ENCODE data around the gene LINGO1.

The LINGO1 gene, protein sequence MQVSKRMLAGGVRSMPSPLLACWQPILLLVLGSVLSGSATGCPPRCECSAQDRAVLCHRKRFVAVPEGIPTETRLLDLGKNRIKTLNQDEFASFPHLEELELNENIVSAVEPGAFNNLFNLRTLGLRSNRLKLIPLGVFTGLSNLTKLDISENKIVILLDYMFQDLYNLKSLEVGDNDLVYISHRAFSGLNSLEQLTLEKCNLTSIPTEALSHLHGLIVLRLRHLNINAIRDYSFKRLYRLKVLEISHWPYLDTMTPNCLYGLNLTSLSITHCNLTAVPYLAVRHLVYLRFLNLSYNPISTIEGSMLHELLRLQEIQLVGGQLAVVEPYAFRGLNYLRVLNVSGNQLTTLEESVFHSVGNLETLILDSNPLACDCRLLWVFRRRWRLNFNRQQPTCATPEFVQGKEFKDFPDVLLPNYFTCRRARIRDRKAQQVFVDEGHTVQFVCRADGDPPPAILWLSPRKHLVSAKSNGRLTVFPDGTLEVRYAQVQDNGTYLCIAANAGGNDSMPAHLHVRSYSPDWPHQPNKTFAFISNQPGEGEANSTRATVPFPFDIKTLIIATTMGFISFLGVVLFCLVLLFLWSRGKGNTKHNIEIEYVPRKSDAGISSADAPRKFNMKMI

DNA sequence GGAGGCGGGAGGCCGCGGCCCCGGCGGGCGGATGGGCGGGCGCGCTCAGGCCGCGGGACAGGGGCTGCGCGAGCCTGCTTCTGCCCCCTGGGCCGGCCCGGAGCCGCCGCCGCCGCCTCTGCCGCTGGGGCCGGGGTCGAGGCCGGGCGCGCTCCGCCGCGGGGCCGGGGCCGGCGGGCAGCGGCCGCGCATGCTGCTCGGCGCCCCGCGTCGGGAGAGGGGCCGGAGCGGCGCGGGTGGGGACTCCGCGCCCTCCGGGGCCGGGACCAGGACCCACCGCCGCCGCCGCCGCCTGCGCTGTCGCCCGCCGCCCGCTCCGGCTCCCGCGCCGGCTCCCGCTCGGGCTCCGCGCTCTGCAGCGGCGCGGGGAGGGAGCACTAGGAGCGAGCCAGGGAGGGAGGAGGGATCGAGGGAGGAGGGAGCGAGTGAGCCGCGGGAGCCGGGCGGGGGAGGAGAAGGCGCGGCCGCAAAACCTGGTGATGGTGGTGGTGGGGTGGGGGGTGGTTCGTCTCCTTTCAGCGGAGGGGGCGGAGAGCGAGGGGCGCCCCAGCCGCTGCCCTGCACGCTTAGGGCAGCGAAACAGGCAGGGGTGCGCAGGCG, at the start of gene LINGO1:
LINGO1 (minus strand) TSS at position 379 of the 600 bp plus-strand sequence. CDS start 597 bp downstream, outside the sequence.
- DNase-seq = no peak

DNA sequence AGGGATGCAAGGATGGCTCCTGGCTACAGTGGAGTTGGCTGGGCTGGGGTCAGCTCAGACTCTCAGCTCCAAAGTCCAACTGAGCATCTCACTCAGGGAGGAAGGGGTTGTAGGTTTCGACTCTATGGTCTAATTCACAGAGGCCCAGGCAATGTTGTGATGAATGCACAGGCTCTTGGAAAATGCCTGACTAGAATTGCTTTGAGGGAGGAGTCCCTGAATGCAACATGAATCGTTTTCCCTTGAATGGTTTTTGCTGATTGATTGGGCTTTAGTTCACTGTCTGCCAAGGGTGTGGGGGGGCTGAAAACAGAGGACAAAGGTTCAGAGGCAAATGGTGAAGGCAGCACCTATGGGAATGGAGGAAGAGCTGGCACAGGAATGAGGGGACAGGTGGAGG, 48.6 kb upstream of the LINGO1 start:
- DNase-seq = no peak

DNA sequence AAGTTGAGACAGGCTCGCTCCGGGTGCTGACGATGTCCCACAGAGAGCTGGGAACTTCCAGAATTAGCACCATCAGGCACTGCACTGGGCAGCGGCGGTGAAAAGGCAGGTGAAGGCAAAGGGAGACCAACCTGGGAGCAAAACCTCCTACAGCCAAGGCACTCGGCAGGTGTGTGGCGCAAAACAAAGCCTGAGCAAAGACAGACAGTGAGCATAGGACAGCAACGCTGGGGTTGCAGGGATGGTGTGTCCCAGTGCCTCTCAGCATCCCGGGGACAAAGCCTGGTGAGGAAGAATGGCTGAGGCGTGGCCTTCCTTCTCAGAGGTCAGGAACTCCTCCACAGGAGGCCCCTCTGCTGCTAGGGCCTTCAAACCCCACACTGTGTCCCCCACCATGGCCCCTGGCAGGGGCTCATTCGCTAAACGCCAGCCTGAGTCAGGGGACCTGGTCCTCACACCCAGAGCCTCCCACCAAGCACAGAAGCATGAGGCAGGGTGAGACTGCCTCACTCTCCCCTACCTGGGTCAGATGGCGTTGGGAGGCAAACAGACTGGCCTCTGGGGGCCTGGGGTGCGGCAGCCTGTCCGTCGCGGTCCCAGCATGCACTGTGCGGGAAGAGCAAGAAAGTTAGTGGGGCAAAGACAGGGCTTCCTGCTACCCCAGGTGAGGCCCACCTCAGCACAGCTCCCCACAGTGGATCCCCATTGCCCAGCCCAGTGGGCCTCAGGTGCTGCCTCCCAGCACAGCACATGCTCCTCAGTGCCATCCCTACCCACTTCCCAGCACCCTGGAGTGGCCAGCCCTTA, 44.1 kb upstream of the LINGO1 start:
- no peak for DNase-seq

DNA sequence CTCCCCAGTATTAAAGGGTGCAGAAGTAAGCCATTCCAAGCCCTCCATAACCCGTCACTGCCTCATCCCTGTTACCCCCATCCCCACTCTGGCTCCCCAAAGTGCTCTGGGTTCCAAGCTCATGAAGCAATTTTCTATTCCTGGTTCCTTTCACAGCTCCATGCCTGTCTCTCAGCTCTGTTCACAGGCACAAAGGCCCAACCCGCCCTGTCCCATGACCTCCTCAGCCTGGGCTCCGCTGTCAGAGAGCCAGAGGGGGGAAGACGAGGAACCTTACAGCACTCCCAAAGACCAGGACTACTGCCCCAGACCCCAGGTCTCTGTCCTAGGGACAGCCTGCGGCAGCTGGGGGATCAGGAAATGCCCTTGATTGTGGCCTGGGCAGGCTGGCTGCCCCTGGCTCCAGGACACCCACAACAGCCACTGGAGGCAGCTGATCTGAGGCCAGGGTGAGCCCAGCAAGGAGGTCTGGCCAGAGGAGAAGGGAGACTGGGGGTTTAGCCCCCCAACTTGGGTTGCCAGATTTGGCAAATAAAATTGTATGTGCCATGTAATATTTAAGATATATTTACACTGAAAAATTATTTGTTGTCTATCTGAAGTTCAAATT, 43.2 kb upstream of the LINGO1 start:
- DNase-seq = no peak

DNA sequence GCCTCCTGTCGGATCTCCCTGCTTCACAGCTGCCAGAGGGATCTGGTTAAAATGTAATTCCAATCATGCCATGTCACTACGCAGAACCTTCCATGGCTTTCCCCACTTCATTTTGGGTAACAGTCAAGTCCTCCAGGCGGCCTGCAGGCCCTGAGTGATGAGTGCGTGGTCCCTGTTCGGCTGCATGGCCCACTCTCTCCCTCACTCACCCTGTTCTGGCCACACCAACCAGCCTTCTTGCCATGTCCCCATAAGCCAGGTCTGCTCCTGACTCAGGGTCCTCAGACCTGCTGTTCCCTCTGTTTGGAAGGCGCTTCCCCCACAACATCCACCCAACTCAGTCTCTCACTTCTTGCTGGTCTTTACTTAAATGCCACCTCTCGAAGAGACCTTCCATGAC, 41.6 kb upstream of the LINGO1 start:
- DNase-seq = no peak

DNA sequence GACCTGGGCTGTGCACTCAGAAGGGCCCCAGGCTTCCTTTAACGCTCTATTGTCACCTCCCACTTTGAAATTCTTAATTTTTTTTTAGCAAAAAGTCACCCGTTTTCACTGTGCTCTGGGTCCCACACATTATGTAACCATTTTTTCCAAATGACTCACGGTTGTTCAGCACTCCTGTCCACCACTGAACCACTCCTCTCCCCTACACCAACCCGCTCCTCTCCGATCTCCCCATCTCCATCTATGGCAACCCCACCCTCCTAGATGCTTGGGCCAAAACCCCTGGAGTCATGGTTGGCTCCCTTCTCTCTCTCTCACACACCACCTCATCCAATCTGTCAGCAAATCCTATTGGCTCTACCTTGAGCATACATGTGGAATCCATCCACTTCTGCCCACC, 41.2 kb upstream of the LINGO1 start:
- no peak for DNase-seq

DNA sequence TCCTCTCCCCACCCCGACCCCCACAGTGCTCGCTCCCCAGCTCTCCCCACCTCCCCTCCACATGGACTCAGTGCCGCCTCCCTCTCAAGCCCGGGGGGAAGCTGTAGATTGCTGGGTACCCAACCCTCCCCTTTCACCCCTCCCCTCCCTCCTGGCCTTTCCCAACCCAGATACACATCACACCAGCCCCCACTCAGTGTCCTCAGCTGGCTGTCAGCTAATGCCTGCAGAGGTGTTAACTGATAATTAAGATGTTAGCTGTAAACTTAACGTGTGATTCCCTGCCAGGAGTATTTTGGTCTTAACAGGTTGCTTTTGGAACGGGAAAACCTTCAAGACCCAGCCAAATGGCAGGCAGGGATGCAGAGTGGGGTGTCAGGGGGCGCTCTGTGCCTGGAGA, 39.4 kb upstream of the LINGO1 start:
- no peak for DNase-seq

DNA sequence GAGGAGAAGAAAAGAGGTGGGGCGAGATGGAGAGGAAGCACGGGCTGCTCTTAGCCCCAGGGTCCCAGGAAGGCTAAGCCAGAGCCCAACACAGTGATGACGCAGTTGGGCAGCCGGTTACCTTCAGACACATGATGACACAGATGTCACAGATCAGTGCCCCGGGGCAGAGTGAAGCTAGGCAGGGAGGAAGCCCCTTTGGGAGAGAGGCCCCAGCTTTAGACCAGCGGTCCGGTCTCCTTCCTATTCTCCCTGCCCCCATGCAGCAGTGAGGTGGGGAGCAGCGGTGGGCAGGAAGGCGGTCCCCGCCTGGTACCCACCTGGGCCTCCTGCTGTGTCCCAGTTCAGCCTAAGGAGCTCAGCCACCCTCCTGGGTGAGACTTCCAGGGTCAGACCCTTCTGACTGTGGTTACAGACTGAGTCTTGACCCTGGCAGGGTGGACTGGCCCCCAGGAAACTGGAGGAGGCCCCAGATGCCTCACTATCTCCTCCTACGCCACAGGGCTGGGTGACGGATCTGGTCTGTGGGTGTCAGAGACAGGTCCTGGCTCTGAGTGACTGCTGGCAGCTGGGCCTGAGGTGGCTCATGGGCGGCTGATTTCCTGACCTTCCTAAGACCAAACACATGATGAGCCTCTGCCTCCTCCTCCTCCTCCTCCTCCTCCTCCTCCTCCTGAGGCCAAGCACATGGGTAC, 38.8 kb upstream of the LINGO1 start:
- no peak for DNase-seq

DNA sequence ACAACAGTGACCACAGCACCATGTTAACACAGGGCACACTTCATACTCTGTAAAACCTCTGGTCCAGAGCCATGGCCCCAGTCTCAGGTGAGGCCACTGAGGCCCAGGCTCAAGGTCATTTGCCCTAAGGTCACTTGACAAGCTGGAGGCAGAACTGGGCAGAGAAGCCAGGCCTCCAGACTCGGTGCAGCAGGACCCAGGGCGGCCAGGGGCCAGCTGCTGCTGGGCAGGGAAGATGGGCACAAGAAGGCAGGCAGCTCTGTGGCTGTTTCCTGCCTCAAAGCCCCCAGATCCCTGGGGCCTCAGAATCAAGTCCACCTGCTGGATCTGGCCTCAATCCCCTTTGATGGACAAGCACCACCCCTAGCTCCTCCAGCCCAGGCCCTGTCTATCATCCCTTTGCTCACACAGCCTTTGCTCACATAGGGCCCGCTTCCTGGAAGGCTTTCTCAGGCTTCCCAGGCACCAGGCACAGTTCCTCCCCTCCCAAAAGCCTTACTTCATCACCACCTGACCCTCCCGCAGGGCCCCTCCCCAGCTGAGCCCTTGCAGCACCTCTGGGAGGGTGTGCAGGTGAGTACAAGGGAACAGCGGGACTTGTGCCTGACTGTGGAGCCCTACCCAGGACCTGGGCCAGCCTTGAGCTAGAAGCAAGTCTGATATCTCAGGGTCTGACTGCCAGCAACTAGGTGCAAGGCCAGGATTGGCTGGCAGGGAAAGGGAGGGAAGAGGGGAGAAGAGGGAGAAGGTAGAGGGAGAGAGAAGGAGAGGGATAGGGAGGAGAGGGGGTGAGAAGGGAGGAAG, 38.0 kb upstream of the LINGO1 start:
- no peak for DNase-seq

DNA sequence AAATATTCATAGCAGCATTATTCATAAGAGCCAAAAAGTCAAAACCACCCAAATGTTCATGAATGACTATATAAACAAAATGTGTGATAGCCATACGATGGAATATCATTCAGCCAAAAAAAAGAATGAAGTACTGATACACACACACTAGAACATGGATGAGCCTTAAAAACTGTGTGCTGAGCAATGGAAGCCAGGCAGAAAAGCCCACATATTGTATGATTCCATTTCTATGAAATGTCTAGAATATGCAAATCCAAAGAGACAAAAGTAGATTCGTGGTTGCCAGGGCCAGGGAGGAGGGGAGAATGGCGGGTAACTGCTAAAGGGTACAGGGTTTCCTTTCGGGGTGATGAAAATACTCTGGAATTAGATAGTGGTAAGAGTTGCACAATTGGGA, 37.2 kb upstream of the LINGO1 start:
- no peak for DNase-seq

DNA sequence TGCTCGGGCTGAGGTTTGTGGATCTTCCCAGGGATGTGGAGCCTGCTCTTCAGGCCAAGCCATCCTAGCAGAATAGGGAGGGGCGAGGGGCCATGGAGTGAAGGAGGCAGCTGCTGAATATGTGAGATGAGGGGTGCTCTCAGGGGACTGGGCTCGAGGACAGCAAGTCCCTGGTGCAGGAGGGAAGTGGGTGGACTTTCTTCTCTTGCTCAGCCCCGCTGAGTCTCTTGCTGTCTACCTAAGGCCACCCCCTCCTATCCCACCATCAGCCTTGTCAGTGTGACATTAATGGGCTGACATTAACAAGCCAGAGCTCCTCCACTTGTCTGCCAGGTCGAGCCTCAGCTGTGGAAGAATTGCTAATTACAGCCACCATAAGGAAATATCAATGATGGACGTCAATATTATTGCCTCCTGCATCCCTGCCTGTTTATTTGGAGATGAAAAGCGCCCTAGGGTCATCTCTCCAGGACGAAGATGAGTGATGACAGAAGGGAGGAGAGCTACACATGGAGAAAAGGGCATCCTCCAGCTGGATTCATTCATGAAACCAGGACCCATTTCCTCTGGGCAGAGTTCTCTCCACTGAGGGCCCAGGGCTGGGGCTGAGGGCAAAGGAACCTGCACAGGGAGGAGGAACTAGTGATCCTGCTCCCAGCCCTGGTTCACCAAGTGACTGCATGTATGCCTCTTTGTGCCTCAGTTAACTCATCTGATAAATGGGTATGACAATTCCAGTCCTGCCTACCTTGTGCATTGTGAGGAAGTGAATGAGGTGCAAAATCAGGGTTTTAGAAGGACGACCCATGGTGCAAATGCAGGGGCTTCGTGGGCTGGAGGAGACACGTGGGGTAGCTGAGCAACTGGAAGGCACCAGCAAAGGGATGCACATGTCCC, 34.9 kb upstream of the LINGO1 start:
- DNase-seq = no peak

DNA sequence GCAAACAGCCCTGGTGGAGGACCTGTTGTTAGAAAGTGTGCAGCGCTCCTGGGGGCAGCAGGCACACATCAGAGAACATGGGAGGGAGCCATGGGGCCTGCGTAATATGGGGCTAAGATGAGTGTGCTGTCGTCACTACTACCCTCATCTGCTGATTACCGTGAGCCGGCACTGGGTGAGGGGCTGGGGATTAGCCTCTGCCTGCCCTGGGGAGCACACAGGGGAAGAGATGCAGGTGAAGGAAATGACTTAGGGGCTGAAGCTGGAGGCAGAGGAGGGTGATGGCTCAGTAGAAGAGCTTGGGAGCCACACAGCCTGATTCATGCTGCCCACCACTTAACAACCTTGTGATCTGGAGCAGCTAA, 33.6 kb upstream of the LINGO1 start:
- DNase-seq = no peak

DNA sequence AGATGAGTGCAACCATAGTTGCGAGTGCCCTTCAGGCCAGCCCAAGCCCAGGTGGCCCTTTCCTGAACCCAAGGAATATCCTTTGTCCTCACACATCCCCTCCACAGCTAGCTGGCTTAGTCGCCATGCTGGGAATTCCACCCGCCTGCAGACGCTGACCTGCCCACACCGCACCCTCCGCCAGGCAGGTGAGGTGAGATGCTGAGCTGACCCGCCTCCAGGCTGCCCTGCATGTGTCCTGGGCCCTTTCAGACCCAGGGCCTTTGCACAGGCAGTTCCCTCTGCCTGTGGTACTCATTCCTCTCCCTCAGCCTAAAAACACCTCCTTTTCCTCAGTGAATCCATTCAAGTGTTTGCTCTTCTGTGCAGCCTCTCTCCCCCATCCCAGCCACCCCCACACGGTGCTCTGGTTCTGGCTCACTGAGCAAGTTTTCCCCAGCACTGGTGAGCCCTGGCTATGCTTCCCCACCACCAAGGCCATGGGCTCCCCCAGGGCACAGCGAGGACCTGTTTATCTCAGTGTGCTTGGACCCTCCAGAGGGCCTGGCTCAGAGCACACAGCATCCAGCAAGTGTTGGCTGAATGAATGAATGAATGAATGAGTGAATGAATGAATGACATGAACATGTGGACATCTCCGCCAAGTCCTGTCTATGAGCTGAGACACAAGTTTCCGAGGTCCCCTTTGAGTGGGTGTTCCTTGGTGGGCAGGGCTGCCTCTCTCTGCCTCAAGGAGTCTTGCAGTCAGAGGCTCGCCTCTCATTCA, 33.0 kb upstream of the LINGO1 start:
- DNase-seq = no peak

DNA sequence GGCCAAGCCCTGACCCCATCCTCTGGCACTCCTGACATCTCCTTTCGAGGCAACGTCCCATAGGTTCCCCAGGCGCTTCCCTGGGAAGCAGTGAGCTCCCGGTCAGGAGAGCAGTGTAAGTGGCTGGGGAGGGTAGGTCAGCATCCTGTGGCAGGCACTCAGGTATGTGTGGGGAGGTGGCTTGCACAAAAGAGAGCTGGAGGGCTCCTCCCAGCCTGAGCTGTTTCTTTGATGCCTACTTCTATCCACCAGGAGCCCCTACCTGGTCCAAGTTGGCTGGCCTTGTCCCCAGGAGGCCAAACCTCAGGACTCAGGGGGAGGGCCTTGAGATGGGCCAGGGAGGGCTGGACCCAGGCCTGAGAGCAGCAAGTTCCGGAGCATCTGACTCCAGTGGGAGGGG, 31.7 kb upstream of the LINGO1 start:
- no peak for DNase-seq

DNA sequence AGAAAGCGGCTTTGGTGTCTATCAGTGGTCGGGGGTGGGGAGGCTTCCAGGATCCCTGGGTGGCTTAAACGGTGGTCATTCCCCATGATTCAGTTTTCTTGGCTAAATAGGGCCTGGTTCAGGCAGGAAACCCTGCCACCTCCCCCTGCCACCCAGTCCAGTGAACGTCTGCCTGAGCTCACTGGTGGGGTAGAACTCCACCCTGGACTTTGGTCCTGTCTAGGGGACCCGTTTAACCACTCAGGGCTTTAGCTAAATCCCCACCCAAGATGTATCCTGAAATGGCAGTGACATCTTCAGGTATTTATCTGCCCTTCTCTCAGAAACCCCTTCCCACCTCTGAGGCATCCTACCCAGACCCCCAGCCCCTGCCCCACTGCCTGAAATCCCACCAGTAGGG, 30.5 kb upstream of the LINGO1 start:
- DNase-seq = no peak

DNA sequence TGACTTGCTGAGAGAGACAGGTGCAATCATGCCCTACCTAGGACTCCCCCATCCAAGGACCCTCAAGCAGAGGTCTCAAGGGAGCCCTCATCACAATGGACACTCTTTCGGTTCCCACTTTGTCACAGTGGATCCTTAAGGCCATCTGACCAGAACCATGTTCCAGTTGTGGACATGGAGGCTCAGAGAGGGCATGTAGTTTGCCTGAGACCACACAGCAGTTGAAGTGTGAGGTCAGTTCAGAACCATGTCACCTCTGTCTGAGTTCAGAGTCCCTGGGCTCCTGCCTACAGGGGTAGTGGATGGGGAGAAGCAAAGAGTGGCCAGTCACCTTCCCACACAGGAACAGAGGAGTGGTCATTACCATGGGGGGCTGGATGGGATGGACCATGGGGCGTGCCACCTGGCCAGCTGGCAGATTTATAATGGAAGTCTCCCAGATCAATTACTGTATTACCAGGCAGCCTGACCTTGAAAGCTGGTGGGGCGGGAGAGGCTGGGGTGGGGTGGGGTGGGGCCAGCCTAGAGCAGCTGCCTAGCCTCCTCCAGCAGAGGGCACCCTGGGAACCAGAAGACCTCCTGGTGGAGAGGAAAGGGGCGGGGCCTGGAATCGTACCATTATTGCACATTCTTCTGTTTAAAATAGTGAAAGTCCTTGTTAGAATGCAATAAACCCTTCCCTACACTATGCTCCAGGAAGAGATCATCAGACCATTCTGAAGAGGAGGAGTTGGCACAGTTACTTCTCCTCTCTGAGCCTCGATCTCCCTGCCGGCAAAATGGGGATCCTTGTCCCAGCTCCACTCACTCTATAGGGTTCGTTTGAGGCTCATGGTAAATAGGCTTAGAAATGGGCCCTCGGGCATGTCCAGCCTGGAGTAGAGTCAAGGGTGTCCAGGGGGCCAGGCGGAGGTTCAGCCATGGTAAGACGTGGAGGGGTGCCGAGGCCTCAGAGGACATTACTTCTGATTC, 26.9 kb upstream of the LINGO1 start:
- no peak for DNase-seq

DNA sequence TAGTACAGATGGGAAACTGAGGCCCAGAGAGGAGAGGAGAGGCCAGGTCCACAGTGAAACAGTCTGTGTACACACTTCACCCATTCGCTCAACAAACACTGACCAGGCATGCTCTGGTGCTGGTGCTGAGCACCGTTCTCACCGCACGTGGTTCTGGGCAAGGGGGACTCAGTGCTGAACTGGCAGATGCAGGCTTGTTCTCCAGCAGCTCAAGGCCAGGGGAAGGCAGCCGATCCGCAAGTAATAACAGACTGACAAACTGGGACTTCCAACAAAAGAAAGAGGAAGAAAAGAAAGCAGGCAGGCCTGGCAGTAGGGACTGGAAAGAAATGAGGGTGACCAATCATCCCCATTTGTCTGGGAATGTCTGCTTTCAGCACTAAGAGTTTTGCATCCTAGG, 25.6 kb upstream of the LINGO1 start:
- no peak for DNase-seq

DNA sequence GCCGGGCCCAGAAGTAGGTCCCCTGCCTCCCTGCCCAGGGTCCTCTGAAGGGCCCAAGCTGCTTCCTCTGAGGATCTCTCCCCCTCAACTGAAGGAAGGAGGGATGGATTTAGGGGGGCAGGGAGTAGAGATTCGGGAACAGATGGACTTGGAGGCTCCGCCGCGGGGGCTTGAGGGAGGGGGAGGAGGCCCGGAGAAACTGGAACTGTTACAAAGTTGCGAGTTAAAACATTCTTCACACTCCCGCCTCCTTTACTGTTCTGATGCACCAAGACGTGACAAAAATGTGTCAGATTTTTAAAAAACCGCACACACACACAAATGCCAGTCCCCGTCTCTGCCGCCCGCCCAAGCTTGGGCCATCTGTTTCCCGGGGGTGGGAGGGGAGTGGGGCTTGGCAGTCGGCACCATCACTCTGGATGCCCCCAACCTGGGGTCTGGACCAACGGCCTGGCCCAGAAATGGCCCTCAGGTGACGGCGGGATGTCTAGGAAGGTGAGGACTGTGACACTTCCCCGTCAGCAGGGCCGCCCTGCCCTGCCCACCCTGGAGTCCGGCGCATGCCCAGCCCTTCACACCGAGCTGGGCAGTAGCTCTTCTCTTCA, 25.0 kb upstream of the LINGO1 start:
- no peak for DNase-seq

All from stimulated activated naive CD4-positive, alpha-beta T cell (primary cell).